HEK293 (cell line): ENCODE measurements around the gene HMOX1.
A peak's percentile ranks its signal among the peaks of the same experiment; 100 is the strongest.

Source experiments
- CTCF ChIA-PET: fragments of 350-600 bp; formaldehyde crosslinking; extraction: SDS; loops from one replicate; lab custom pipeline; 2021; ENCODE audit warnings: antibody characterized with exemption; lab: Yijun Ruan, JAX
- POLR2A ChIA-PET: fragments of 300-600 bp; formaldehyde crosslinking; extraction: SDS; loops from one replicate; lab custom pipeline; 2020; ENCODE audit warnings: antibody characterized with exemption, inconsistent platforms; lab: Yijun Ruan, JAX
- H3K27ac ChIP-seq: fragments of 200-500 bp; sonication (Bioruptor generic); 2 replicates; pipeline ENCODE4 v1.5.1; 2014; ENCODE audit warnings: low read depth, low read length, control low read depth, inconsistent platforms; ENCODE audit errors: extremely low read depth
- H3K36me3 ChIP-seq, 2 experiments: fragments of 200-500 bp in 1 of 2; sonication (Bioruptor generic) in 1 of 2; 1 replicate in 1 of 2; 2 replicates in 1 of 2; pipeline ENCODE4 v1.5.1; 2014 to 2017; ENCODE audit warnings: inconsistent platforms in 2 of 2, low read length in 2 of 2; ENCODE audit not compliant: control insufficient read depth in 2 of 2, insufficient read depth in 1 of 2
- H3K4me1 ChIP-seq: fragments of 200-500 bp; sonication (Bioruptor generic); 2 replicates; pipeline ENCODE4 v1.5.1; 2014; ENCODE audit warnings: mild to moderate bottlenecking, low read length, inconsistent platforms; ENCODE audit not compliant: control insufficient read depth, insufficient read depth
- H3K4me3 ChIP-seq: 2 replicates; pipeline ENCODE4 v1.5.1; 2011; ENCODE audit warnings: low read depth, mild to moderate bottlenecking, control low read depth, low read length, moderate library complexity
- H3K9me3 ChIP-seq: fragments of 200-500 bp; sonication (Bioruptor generic); 2 replicates; pipeline ENCODE4 v1.5.1; 2014; ENCODE audit warnings: low read depth, low read length, inconsistent platforms; ENCODE audit not compliant: control insufficient read depth, insufficient read depth
- BCL11A ChIP-seq: fragments of 450-650 bp; formaldehyde crosslinking; IDR thresholded peaks from 2 replicates; pipeline ENCODE4 v1.5.1; 2016; ENCODE audit warnings: low read depth, missing biosample characterization, missing genetic modification characterization
- HOXD13 ChIP-seq: sonication (generic); formaldehyde crosslinking; IDR thresholded peaks from 2 replicates; pipeline ENCODE4 v1.8.0; 2022; ENCODE audit warnings: missing genetic modification reagents, borderline replicate concordance
- KLF10 ChIP-seq: fragments of 450-650 bp; IDR thresholded peaks from 2 replicates; pipeline ENCODE4 v1.5.1; 2018; ENCODE audit warnings: missing biosample characterization, mild to moderate bottlenecking, missing genetic modification characterization
- SCRT2 ChIP-seq: fragments of 450-650 bp; formaldehyde crosslinking; IDR thresholded peaks from 2 replicates; pipeline ENCODE4 v1.5.1; 2016; ENCODE audit warnings: missing biosample characterization, missing genetic modification characterization
- ZBTB1 ChIP-seq: fragments of 450-650 bp; formaldehyde crosslinking; IDR thresholded peaks from 2 replicates; pipeline ENCODE4 v1.5.1; 2016; ENCODE audit warnings: missing biosample characterization, missing genetic modification characterization
- ZBTB17 ChIP-seq: fragments of 450-650 bp; formaldehyde crosslinking; IDR thresholded peaks from 2 replicates; pipeline ENCODE4 v1.5.1; 2016; ENCODE audit warnings: missing biosample characterization, missing genetic modification characterization
- ZBTB48 ChIP-seq: fragments of 450-650 bp; formaldehyde crosslinking; IDR thresholded peaks from 2 replicates; pipeline ENCODE4 v1.5.1; 2016; ENCODE audit warnings: missing biosample characterization, missing genetic modification characterization
- ZNF10 ChIP-seq: fragments of 450-650 bp; formaldehyde crosslinking; IDR thresholded peaks from 2 replicates; pipeline ENCODE4 v1.5.1; 2017; ENCODE audit warnings: missing biosample characterization, missing genetic modification characterization
- ZNF16 ChIP-seq: fragments of 450-650 bp; formaldehyde crosslinking; IDR thresholded peaks from 2 replicates; pipeline ENCODE4 v1.5.1; 2016; ENCODE audit warnings: low read depth, missing biosample characterization, missing genetic modification characterization
- ZNF174 ChIP-seq: fragments of 450-650 bp; formaldehyde crosslinking; IDR thresholded peaks from 2 replicates; pipeline ENCODE4 v1.5.0; 2017; ENCODE audit warnings: missing biosample characterization, mild to moderate bottlenecking, missing genetic modification characterization
- ZNF175 ChIP-seq: fragments of 450-650 bp; formaldehyde crosslinking; IDR thresholded peaks from 2 replicates; pipeline ENCODE4 v1.5.1; 2016; ENCODE audit warnings: missing biosample characterization, missing genetic modification characterization
- ZNF221 ChIP-seq: fragments of 450-650 bp; formaldehyde crosslinking; IDR thresholded peaks from 2 replicates; pipeline ENCODE4 v1.5.1; 2017; ENCODE audit warnings: missing biosample characterization, missing genetic modification characterization, borderline replicate concordance
- ZNF324 ChIP-seq: fragments of 450-650 bp; formaldehyde crosslinking; IDR thresholded peaks from 2 replicates; pipeline ENCODE4 v1.5.1; 2016; ENCODE audit warnings: missing biosample characterization, missing genetic modification characterization
- ZNF335 ChIP-seq: fragments of 450-650 bp; formaldehyde crosslinking; conservative IDR thresholded peaks from 2 replicates; pipeline ENCODE4 v1.5.1; 2016; ENCODE audit warnings: missing biosample characterization, missing genetic modification characterization
- ZNF416 ChIP-seq: fragments of 450-650 bp; formaldehyde crosslinking; IDR thresholded peaks from 2 replicates; pipeline ENCODE4 v1.5.1; 2016; ENCODE audit warnings: missing biosample characterization, missing genetic modification characterization
- ZNF426 ChIP-seq: fragments of 450-650 bp; formaldehyde crosslinking; IDR thresholded peaks from 2 replicates; pipeline ENCODE4 v1.5.1; 2017; ENCODE audit warnings: missing biosample characterization, missing genetic modification characterization, mild to moderate bottlenecking, inconsistent platforms, moderate library complexity
- ZNF549 ChIP-seq: fragments of 450-650 bp; IDR thresholded peaks from 2 replicates; pipeline ENCODE4 v1.5.1; 2018; ENCODE audit warnings: missing biosample characterization, missing genetic modification characterization, mild to moderate bottlenecking, inconsistent platforms, moderate library complexity
- ZNF555 ChIP-seq: fragments of 450-650 bp; formaldehyde crosslinking; conservative IDR thresholded peaks from 2 replicates; pipeline ENCODE4 v1.5.1; 2017; ENCODE audit warnings: missing biosample characterization, mild to moderate bottlenecking, missing genetic modification characterization, inconsistent platforms
- ZNF560 ChIP-seq: fragments of 450-650 bp; formaldehyde crosslinking; IDR thresholded peaks from 2 replicates; pipeline ENCODE4 v1.5.1; 2017; ENCODE audit warnings: missing biosample characterization, missing genetic modification characterization, borderline replicate concordance
- ZNF585B ChIP-seq: fragments of 450-650 bp; formaldehyde crosslinking; IDR thresholded peaks from 2 replicates; pipeline ENCODE4 v1.5.1; 2016; ENCODE audit warnings: missing biosample characterization, missing genetic modification characterization
- ZNF626 ChIP-seq: fragments of 450-650 bp; sonication (Bioruptor Pico); formaldehyde crosslinking; IDR thresholded peaks from 2 replicates; pipeline ENCODE4 v1.5.1; 2018; ENCODE audit warnings: missing biosample characterization, missing genetic modification characterization, inconsistent platforms
- ZNF660 ChIP-seq: fragments of 450-650 bp; IDR thresholded peaks from 2 replicates; pipeline ENCODE4 v1.5.1; 2018; ENCODE audit warnings: missing biosample characterization, mild to moderate bottlenecking, missing genetic modification characterization
- TF ChIP-seq, protein P1 (sequence below): fragments of 450-650 bp; formaldehyde crosslinking; IDR thresholded peaks from 2 replicates; pipeline ENCODE4 v1.5.1; 2016; ENCODE audit warnings: missing biosample characterization, missing genetic modification characterization, low read depth
- TF ChIP-seq, protein P2 (sequence below): fragments of 450-650 bp; formaldehyde crosslinking; IDR thresholded peaks from 2 replicates; pipeline ENCODE4 v1.5.1; 2016; ENCODE audit warnings: missing biosample characterization, missing genetic modification characterization
- TF ChIP-seq, protein P3 (sequence below): fragments of 450-650 bp; formaldehyde crosslinking; IDR thresholded peaks from 2 replicates; pipeline ENCODE4 v1.5.1; 2016; ENCODE audit warnings: missing biosample characterization, missing genetic modification characterization
- TF ChIP-seq, protein P4 (sequence below): fragments of 450-650 bp; formaldehyde crosslinking; IDR thresholded peaks from 2 replicates; pipeline ENCODE4 v1.5.1; 2017; ENCODE audit warnings: missing biosample characterization, missing genetic modification characterization

The HMOX1 gene

DNA sequence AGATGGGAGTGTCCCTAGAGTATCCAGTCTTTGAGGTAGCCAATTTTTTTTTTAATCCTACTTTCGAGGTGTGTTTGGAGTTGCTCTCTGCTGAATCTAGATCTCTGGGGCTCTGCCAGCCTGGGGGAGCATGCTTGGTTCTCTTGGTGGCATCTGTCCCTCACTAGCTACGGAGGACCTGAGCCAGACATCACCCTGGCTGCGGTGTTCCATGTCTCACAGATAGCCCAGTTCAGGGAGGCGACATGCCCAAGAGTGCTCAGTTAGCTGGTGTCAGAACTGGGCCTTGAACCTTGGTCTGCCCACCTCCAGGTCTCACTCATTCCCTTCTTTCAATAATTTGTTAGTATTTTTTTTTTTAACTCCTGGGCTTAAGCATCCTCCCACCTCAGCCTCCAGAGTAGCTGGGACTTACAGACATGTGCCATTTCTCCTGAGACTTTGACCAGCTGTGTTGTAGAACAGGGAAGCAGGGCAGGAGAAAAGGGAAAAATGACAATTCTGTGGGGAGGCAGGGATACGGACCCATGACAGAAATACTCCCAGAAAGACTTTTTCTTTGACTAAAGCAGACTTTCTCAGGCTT lies 621 bp downstream of the HMOX1 start:
- peak overlapping the region; percentile 48; the same call in 1 of the 2 replicates for H3K27ac ChIP-seq
- POLR2A ChIA-PET: interaction anchor here (0.9 to 1.9 kb wide), 2 partner anchors 10 to 39 kb away, joined by 3 to 11 read pairs; no protein-coding TSS in a partner anchor
- CTCF ChIA-PET: interaction anchor here (0.6 to 1.6 kb wide), 3 partner anchors 31 to 48 kb away, joined by 3 to 7 read pairs (median 3); no protein-coding TSS in a partner anchor

DNA sequence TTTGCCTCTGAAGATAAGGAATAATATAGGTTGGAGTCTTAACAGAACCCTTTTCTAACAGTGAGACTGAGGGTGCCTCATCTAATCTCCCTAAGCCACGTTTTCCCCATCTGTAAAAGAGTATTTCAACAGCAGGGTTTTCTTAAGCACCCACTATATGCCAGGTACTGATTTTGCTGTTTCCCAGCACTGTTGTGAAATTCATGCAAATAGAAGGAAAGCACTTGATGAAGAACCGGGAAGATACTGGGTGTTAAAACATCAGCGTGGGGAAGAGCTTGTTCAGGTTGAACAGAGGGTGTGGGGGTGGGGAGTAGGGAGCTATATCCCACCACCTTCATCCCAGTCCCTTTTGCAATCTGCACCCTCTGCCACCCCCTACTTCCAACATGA lies 2.8 kb downstream of the HMOX1 start:
- POLR2A ChIA-PET: no interaction called here

More for the DNA sequence above, 621 bp downstream of the HMOX1 start:
- peak overlapping the region; percentile 55 for H3K4me3 ChIP-seq
- no peak for TF ChIP-seq SCRT2 (tag by site-specific recombination)
- TF ChIP-seq, protein P1, sequence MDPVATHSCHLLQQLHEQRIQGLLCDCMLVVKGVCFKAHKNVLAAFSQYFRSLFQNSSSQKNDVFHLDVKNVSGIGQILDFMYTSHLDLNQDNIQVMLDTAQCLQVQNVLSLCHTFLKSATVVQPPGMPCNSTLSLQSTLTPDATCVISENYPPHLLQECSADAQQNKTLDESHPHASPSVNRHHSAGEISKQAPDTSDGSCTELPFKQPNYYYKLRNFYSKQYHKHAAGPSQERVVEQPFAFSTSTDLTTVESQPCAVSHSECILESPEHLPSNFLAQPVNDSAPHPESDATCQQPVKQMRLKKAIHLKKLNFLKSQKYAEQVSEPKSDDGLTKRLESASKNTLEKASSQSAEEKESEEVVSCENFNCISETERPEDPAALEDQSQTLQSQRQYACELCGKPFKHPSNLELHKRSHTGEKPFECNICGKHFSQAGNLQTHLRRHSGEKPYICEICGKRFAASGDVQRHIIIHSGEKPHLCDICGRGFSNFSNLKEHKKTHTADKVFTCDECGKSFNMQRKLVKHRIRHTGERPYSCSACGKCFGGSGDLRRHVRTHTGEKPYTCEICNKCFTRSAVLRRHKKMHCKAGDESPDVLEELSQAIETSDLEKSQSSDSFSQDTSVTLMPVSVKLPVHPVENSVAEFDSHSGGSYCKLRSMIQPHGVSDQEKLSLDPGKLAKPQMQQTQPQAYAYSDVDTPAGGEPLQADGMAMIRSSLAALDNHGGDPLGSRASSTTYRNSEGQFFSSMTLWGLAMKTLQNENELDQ (tag by site-specific recombination): no peak
- TF ChIP-seq ZNF10 (tag by site-specific recombination): no peak
- TF ChIP-seq ZNF175 (tag by site-specific recombination): no peak
- TF ChIP-seq ZBTB17: 0 out of 2 replicates have a peak, but pooled peaks have one; percentile 17
- no peak for TF ChIP-seq BCL11A (tag by site-specific recombination)
- no peak for TF ChIP-seq ZNF174 (tag by site-specific recombination)
- TF ChIP-seq, protein P2, sequence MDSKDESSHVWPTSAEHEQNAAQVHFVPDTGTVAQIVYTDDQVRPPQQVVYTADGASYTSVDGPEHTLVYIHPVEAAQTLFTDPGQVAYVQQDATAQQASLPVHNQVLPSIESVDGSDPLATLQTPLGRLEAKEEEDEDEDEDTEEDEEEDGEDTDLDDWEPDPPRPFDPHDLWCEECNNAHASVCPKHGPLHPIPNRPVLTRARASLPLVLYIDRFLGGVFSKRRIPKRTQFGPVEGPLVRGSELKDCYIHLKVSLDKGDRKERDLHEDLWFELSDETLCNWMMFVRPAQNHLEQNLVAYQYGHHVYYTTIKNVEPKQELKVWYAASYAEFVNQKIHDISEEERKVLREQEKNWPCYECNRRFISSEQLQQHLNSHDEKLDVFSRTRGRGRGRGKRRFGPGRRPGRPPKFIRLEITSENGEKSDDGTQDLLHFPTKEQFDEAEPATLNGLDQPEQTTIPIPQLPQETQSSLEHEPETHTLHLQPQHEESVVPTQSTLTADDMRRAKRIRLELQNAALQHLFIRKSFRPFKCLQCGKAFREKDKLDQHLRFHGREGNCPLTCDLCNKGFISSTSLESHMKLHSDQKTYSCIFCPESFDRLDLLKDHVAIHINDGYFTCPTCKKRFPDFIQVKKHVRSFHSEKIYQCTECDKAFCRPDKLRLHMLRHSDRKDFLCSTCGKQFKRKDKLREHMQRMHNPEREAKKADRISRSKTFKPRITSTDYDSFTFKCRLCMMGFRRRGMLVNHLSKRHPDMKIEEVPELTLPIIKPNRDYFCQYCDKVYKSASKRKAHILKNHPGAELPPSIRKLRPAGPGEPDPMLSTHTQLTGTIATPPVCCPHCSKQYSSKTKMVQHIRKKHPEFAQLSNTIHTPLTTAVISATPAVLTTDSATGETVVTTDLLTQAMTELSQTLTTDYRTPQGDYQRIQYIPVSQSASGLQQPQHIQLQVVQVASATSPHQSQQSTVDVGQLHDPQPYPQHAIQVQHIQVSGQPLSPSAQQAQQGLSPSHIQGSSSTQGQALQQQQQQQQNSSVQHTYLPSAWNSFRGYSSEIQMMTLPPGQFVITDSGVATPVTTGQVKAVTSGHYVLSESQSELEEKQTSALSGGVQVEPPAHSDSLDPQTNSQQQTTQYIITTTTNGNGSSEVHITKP (tag by site-specific recombination): no peak
- peak; percentile 1; the same call in 1 of the 2 replicates for TF ChIP-seq ZNF335 (tag by site-specific recombination)
- TF ChIP-seq ZNF426: no peak
- TF ChIP-seq KLF10 (tag by site-specific recombination): no peak
- no peak for TF ChIP-seq ZNF16
- TF ChIP-seq ZNF221 (tag by site-specific recombination): no peak
- no peak for TF ChIP-seq ZNF626 (tag by site-specific recombination)
- no peak for TF ChIP-seq ZNF324
- TF ChIP-seq, protein P3, sequence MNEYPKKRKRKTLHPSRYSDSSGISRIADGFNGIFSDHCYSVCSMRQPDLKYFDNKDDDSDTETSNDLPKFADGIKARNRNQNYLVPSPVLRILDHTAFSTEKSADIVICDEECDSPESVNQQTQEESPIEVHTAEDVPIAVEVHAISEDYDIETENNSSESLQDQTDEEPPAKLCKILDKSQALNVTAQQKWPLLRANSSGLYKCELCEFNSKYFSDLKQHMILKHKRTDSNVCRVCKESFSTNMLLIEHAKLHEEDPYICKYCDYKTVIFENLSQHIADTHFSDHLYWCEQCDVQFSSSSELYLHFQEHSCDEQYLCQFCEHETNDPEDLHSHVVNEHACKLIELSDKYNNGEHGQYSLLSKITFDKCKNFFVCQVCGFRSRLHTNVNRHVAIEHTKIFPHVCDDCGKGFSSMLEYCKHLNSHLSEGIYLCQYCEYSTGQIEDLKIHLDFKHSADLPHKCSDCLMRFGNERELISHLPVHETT (tag by site-specific recombination): no peak
- no peak for TF ChIP-seq ZNF585B (tag by site-specific recombination)
- no peak for TF ChIP-seq ZNF549 (tag by site-specific recombination)
- peak; percentile 27; the same call in 1 of the 2 replicates for TF ChIP-seq ZBTB48 (tag by site-specific recombination)
- no peak for TF ChIP-seq ZNF555 (tag by site-specific recombination)
- peaks cover 7% of the 10 kb centered on the region for H3K4me1 ChIP-seq
- peaks cover 0 to 31% of the 10 kb centered on the region in 2 experiments; a peak in 1 of 3 replicates for H3K36me3 ChIP-seq
- no peaks in the 10 kb centered on the region for H3K9me3 ChIP-seq

More for the DNA sequence above, 2.8 kb downstream of the HMOX1 start:
- CTCF ChIA-PET: interaction anchor here (0.6 kb wide), 1 partner anchor 12 kb away, joined by 5 read pairs; no protein-coding TSS in a partner anchor
- Histone ChIP-seq H3K4me1 (peaks cover 7% of the 10 kb centered on the region), H3K27ac (no peak overlapping the region)
- TF ChIP-seq HOXD13 (CRISPR knock-in tag) (no peak), ZNF560 (tag by site-specific recombination) (no peak), ZNF660 (tag by site-specific recombination) (no peak), KLF10 (tag by site-specific recombination) (no peak), ZBTB1 (no peak), ZNF416 (tag by site-specific recombination) (no peak)
- TF ChIP-seq, protein P4, sequence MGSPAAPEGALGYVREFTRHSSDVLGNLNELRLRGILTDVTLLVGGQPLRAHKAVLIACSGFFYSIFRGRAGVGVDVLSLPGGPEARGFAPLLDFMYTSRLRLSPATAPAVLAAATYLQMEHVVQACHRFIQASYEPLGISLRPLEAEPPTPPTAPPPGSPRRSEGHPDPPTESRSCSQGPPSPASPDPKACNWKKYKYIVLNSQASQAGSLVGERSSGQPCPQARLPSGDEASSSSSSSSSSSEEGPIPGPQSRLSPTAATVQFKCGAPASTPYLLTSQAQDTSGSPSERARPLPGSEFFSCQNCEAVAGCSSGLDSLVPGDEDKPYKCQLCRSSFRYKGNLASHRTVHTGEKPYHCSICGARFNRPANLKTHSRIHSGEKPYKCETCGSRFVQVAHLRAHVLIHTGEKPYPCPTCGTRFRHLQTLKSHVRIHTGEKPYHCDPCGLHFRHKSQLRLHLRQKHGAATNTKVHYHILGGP: no peak
- TF ChIP-seq, all 188 proteins: peak for 0
- Histone ChIP-seq H3K9me3 (no peaks in the 10 kb centered on the region), H3K36me3 (peaks cover 0 to 45% of the 10 kb centered on the region in 2 experiments; a peak in 2 of 3 replicates), H3K4me3 (no peak overlapping the region)
